ENCODE data around the gene HOXC9.

DNA sequence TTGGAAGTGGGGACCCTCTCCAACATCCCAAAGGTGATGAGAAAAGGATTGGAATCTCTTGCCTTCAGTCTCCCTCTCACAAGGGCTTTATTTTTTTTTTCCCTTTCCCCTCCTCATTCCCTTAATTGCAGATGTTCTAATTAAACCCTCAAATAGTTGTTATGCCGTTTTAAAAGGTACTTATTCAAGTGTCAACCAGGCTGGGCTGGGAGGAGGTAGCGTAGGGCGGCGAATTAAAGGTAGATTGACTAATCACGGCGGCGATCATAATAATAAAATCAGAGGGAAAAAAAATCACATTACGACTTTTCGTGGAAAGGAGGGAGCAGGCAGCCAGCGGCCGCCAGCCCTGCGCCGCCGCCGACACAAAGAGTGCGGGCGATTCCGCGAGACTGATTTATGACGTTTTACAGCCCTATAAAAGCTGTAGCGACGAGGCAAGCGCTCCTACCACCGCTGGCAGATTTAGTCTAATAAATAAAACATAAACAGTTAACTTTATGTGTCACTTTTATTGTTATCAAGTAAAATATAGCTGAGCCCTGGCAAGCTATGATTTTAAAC is 52.0 kb downstream of the HOXC9 start:
- TF ChIP-seq ZSCAN20 (CRISPR knock-in tag; IDR thresholded peaks at IDR 0.05) (no peak), POLR2A (IDR thresholded peaks at IDR 0.05; ENCODE audit: low read length) (no peak)
- TF ChIP-seq, protein P1, sequence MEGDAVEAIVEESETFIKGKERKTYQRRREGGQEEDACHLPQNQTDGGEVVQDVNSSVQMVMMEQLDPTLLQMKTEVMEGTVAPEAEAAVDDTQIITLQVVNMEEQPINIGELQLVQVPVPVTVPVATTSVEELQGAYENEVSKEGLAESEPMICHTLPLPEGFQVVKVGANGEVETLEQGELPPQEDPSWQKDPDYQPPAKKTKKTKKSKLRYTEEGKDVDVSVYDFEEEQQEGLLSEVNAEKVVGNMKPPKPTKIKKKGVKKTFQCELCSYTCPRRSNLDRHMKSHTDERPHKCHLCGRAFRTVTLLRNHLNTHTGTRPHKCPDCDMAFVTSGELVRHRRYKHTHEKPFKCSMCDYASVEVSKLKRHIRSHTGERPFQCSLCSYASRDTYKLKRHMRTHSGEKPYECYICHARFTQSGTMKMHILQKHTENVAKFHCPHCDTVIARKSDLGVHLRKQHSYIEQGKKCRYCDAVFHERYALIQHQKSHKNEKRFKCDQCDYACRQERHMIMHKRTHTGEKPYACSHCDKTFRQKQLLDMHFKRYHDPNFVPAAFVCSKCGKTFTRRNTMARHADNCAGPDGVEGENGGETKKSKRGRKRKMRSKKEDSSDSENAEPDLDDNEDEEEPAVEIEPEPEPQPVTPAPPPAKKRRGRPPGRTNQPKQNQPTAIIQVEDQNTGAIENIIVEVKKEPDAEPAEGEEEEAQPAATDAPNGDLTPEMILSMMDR (IDR thresholded peaks at IDR 0.05): no peak
